NOMO-1 treated with DMSO at 0.1 percent for 48 hours (cell line): Measurements from ENCODE around the gene RASSF7.
"Not testable (repeated sequence)": the region's sequence is repeated elsewhere in the genome, so short reads cannot be mapped to it uniquely, and the experiment has no call there.

Source experiments
- DNase-seq: peaks from one replicate; lab custom pipeline; 2025; ENCODE audit not compliant: unreplicated experiment; lab: John Stamatoyannopoulos, UW

The RASSF7 gene

GRCh38 chr11:565921-566509, 5.2 kb downstream of the RASSF7 start:
- no peak for DNase-seq

DNA sequence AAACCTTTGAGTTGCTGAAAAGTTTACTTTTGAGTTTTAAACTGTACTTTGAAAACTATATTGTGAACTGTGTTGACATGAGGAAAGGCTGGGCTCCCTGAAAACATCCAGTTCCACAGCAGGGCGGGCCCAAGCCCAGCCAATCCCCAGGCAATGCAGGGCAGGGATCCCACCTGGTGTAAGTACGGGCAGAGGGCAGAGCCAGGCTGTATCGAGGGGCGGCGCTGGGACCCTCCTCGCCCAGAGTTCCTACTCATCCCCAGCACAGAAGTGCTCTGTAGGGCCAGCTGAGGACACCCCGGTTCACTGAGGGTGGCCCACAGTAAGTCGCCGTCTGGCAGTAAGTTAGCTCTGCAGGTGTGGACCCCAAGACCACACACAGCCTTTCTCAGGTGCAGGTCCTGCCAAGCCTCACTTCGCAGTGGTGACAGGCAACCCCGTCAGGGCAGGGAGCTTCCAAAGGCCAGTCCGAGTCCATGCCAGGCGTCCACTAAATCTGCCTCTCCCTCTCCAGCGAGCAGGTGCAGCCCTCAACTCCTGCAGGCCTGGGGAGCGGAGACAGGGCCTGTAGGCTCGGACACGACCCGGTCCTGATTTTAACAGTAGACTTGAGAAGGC, 6.3 kb downstream of the RASSF7 start:
- DNase-seq, result no peak

DNA sequence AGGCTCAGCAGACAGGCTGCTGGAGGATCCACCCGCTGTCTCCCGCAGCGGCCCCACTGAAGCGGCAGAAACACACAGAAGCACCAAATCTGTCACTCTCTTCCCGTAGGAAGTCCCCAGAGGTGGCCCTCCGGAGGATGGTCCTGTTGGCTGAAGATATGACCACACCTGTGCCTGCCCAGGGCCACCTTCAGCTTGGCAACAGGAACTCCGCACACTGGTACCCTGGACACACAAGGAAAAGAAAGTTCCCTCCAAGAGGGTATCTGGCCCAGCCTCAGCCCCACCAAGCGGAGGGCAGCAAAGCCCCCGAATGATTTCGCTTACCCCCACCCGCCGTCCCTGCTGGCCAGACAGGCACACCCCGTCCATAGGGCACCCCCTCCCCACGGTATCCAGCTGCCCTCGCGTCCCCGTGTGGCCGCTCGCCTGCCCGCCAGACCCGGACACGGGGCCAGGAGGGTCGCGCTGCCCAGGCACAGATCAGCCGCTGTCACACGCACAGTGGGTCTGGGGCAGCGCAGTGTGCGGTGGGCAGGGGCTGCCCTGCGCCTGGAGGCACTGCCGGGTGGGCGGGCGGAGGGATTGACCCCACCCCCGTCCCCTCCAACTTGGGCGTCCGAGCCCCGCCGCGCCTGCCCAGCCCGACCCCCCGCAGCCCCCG, 7.0 kb downstream of the RASSF7 start:
- no peak for DNase-seq

GRCh38 chr11:568306-569157, 7.8 kb downstream of the RASSF7 start:
- peak; percentile 94 for DNase-seq

- no peak for DNase-seq
Measured at GRCh38 chr11:569158-569885, 8.6 kb downstream of the RASSF7 start.

GRCh38 chr11:571802-572185, 11.0 kb downstream of the RASSF7 start:
- DNase-seq, result no peak

GRCh38 chr11:573146-573759, 12.5 kb downstream of the RASSF7 start:
- DNase-seq, result no peak

DNA sequence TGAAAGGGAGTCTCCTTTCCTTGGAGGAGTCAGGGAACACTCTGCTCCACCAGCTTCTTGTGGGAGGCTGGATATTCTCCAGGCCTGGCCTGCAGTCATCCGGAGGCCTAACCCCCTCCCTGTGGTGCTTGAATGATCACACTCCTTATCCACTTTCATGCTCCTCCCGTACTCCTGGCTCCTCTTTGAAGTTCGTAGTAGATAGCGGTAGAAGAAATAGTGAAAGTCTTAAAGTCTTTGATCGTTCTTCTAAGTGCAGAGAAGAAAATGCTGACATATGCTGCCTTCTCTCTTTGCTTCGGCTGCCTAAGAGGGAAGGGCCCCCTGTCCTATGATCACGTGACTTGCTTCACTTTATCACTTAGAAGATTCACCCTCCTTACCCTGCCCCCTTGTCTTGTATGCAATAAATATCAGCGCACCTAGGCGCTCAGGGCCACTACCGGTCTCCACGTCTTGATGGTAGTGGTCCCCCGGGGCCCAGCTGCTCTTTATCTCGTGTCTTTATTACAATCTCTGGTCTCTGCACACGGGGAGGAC, 13.3 kb downstream of the RASSF7 start:
- not testable (repeated sequence) for DNase-seq

GRCh38 chr11:574632-575312, 14.0 kb downstream of the RASSF7 start:
- no peak for DNase-seq

GRCh38 chr11:575313-575995, 14.7 kb downstream of the RASSF7 start:
- peak; percentile 35 for DNase-seq

- peak; percentile 91 for DNase-seq
Measured at GRCh38 chr11:575996-576768, 15.4 kb downstream of the RASSF7 start, which contains the start of gene PHRF1. PHRF1 (plus strand) TSS chr11:576470; CDS start chr11:581513, 5,043 bp downstream.

GRCh38 chr11:576811-577610, 16.2 kb downstream of the RASSF7 start:
- no peak for DNase-seq

- DNase-seq, result no peak
Measured at GRCh38 chr11:577611-577894, 16.8 kb downstream of the RASSF7 start.

DNA sequence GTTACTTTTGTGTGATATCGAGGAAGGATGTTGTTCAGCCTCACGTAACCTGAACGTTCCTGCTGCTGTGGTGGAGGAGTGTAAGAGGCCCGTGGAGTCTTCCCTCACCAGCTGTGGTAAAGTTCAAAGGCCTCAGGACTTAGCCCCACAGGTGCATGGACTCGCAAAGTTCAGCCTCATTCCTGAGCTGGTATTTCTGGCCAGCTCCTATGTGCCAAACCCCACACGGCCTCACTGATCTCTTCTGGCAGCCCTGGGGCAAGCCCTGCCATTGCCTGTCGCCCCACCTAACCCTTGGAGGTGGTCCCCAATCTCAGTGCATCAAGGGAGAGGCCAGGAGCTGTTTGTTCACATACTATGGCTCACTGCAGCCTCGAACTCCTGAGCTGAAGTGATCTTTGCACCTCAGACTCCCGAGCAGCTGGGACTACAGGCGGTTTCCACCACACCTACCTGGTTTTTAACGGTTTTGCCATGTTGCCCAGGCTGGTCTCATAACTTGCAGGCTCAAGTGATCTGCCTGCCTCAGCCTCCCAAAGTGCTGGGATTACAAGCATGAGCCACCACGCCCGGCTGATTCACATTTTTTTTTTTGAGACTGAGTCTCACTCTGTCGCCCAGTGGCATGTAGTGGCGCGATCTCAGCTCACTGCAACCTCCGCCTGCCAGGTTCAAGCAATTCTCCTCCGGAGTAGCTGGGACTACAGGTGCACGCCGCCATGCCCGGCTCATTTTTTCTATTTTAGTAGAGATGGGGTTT, 17.7 kb downstream of the RASSF7 start:
- DNase-seq, result no peak

- DNase-seq, result no peak
Measured at GRCh38 chr11:579830-580601, 19.2 kb downstream of the RASSF7 start.

GRCh38 chr11:581342-581741, 20.6 kb downstream of the RASSF7 start:
- DNase-seq, result no peak
